Measurements from ENCODE around the gene MYD88. TPM values are rescaled to one million over a fixed set of nuclear protein-coding genes. Genes with fewer than 3 reads are reported as not detected.

MYD88 gene
- total and polyA plus RNA-seq, 9 of the 15 experiments (the other 6 are each of a cell fraction or from before 2014, with no cell fraction given), result 3.2 to 47.3 (median 27.6) TPM

DNA sequence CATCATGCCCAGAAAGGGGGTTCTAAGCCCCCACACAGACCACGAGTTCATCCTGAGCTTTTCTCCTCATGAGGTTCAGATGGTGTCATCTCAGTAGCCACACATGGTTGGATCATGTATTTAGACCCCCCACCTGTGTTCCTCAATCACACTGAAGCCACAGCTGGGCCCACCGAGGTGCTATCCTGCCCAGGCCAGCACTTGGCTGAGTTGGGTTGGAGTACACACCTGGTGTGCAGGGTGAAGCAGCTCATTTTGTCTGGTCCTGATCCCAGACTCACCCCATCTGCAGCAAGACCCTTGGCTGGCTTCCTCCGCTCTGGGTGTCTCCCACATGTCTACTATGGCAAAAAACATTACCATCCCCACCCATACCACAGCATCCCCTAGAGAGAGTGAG, 43.5 kb upstream of the MYD88 start:
- 3% methylated on average over 3 of the region's 3 CpGs for WGBS (ENCODE audit: insufficient coverage, low coverage, missing lambda C conversion rate)
- TF ChIP-seq LCOR (CRISPR knock-in tag; IDR thresholded peaks at IDR 0.05) (no peak), TEAD4 (IDR thresholded peaks at IDR 0.05; ENCODE audit: low read length) (no peak), TEAD4 (CRISPR knock-in tag; IDR thresholded peaks at IDR 0.05; ENCODE audit: borderline replicate concordance) (no peak), FOXP1 (CRISPR knock-in tag; IDR thresholded peaks at IDR 0.05) (no peak), SLC30A9 (CRISPR knock-in tag; IDR thresholded peaks at IDR 0.05) (no peak), NR2F6 (CRISPR knock-in tag; IDR thresholded peaks at IDR 0.05) (no peak), NCOA4 (IDR thresholded peaks at IDR 0.05; ENCODE audit: partially characterized antibody) (no peak), ZNF655 (CRISPR knock-in tag; IDR thresholded peaks at IDR 0.05) (no peak), DNMT1 (IDR thresholded peaks at IDR 0.05) (no peak), CBX5 (IDR thresholded peaks at IDR 0.05; ENCODE audit: borderline replicate concordance, low read depth) (no peak), EP300 (IDR thresholded peaks at IDR 0.05; ENCODE audit: low read length) (no peak), VEZF1 (CRISPR knock-in tag; IDR thresholded peaks at IDR 0.05) (no peak)
- TF ChIP-seq, protein P1, sequence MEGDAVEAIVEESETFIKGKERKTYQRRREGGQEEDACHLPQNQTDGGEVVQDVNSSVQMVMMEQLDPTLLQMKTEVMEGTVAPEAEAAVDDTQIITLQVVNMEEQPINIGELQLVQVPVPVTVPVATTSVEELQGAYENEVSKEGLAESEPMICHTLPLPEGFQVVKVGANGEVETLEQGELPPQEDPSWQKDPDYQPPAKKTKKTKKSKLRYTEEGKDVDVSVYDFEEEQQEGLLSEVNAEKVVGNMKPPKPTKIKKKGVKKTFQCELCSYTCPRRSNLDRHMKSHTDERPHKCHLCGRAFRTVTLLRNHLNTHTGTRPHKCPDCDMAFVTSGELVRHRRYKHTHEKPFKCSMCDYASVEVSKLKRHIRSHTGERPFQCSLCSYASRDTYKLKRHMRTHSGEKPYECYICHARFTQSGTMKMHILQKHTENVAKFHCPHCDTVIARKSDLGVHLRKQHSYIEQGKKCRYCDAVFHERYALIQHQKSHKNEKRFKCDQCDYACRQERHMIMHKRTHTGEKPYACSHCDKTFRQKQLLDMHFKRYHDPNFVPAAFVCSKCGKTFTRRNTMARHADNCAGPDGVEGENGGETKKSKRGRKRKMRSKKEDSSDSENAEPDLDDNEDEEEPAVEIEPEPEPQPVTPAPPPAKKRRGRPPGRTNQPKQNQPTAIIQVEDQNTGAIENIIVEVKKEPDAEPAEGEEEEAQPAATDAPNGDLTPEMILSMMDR (IDR thresholded peaks at IDR 0.05 in 2 of 3, conservative IDR thresholded peaks at IDR 0.05 in 1 of 3; ENCODE audit: insufficient read depth in 2 of 3, low read depth in 1 of 3, low read length in 3 of 3), result no peak
- CTCF ChIA-PET (ENCODE audit: low intra/inter-chr PET ratio), result no interaction called here

More for the DNA sequence above, 43.5 kb upstream of the MYD88 start:
- Histone ChIP-seq H3K4me2 (ENCODE audit: insufficient read depth, low read length) (no peak overlapping the region), H2AFZ (ENCODE audit: low read depth, low read length) (no peak overlapping the region), H3K9me1 (ENCODE audit: control insufficient read depth, insufficient read depth, low read length) (no peaks in the 10 kb centered on the region), H4K20me1 (replicated peaks; ENCODE audit: control insufficient read depth, insufficient read depth, low read length) (no peaks in the 10 kb centered on the region), H3K36me3 (ENCODE audit: control insufficient read depth, insufficient read depth, low read length) (no peaks in the 10 kb centered on the region), H3K27me3 (ENCODE audit: control insufficient read depth in 2 of 2, insufficient read depth in 2 of 2, low read length in 2 of 2) (peaks cover 61 to 73% of the 10 kb centered on the region in 2 experiments), H3K9ac (ENCODE audit: insufficient read depth in 1 of 2, low read depth in 2 of 2, low read length in 2 of 2) (no peak overlapping the region), H3K4me1 (replicated peaks in 1 of 2; ENCODE audit: control insufficient read depth in 2 of 2, insufficient read depth in 2 of 2, low read length in 2 of 2) (no peaks in the 10 kb centered on the region), H3K9me3 (replicated peaks; ENCODE audit: control insufficient read depth, insufficient read depth, low read depth, low read length) (no peaks in the 10 kb centered on the region), H3K27ac (ENCODE audit: extremely low read depth, low read depth, low read length) (no peak overlapping the region), H3K79me2 (ENCODE audit: control insufficient read depth, insufficient read depth, low read length) (no peaks in the 10 kb centered on the region), H3K4me3 (no peak overlapping the region)
- BruUV-seq (replicated peaks), result no TSS peak
- intact Hi-C loops (cut with micrococcal nuclease), result no loop called here
- DNase-seq (ENCODE audit: extremely low read depth in 1 of 4, low spot score in 3 of 4), result no peak
- POLR2A ChIA-PET, result interaction anchor here (0.6 to 1.3 kb wide), 4 partner anchors 17 to 102 kb away, joined by 3 to 4 read pairs (median 4); no protein-coding TSS in a partner anchor
- no peak for ATAC-seq
- in situ Hi-C loops (cut with MboI), result no loop called here
- no peak for FAIRE-seq
